ENCODE measurements around the gene TMEM62.

GRCh38 chr15:43193710-43194109, 60.3 kb downstream of the TMEM62 start:
- TF ChIP-seq JUND (IDR thresholded peaks at IDR 0.05; ENCODE audit: low read length) (no peak), CTCF (IDR thresholded peaks at IDR 0.05; ENCODE audit: control extremely low read depth in 1 of 3, insufficient read depth in 1 of 3, low read depth in 1 of 3, low read length in 3 of 3) (no peak), SRF (IDR thresholded peaks at IDR 0.05; ENCODE audit: low read depth, low read length) (no peak), KDM1A (IDR thresholded peaks at IDR 0.05; ENCODE audit: borderline replicate concordance, low read length) (no peak), TBP (IDR thresholded peaks at IDR 0.05; ENCODE audit: low read depth, low read length) (no peak), USF2 (IDR thresholded peaks at IDR 0.05; ENCODE audit: low read length) (no peak), SIN3A (conservative IDR thresholded peaks at IDR 0.05 in 1 of 2, IDR thresholded peaks at IDR 0.05 in 1 of 2; ENCODE audit: low read depth in 1 of 2, low read length in 2 of 2) (no peak), ZNF274 (IDR thresholded peaks at IDR 0.05; ENCODE audit: borderline replicate concordance, extremely low read depth, low read length) (no peak), CBX8 (IDR thresholded peaks at IDR 0.05; ENCODE audit: borderline replicate concordance, low read depth, low read length) (no peak), CREB1 (IDR thresholded peaks at IDR 0.05) (no peak), NRF1 (IDR thresholded peaks at IDR 0.05; ENCODE audit: low read depth, low read length) (no peak), RFX5 (IDR thresholded peaks at IDR 0.05; ENCODE audit: borderline replicate concordance, low read depth, low read length) (no peak), POLR2AphosphoS5 (IDR thresholded peaks at IDR 0.05; ENCODE audit: low read depth, low read length) (no peak)
